Measurements from ENCODE around the gene KRT15.

The KRT15 gene

DNA sequence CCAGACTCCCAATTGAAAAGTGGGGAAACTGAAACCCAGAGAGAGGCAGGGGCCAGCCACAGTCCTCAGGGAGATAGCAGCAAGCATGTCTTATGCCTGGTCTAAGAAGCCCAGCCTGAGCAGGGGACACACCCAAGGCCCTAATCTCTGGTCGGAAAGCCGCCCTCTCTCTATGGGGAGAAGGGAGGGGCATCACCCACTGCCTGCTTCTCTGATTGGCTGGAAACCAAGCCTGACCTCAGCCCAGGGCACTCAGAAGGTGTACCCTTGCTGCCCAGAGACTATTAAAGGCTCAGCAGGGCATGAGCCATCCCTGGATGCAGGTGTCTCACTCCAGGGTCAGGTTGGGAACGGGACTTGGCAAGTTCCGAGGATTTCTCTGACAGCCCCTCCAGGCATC lies 7.6 kb downstream of the KRT15 start:
- no peak overlapping the region for H3K9ac ChIP-seq (ENCODE audit: low read length)
- H3K27me3 ChIP-seq (ENCODE audit: insufficient read depth, low read length) = no peaks in the 10 kb centered on the region
- no peak overlapping the region for H3K4me2 ChIP-seq (ENCODE audit: low read length)
- H3K4me1 ChIP-seq (ENCODE audit: insufficient read depth, low read length, severe bottlenecking) = no peaks in the 10 kb centered on the region
- H3F3A ChIP-seq (ENCODE audit: insufficient read depth, low read length) = no peaks in the 10 kb centered on the region
- no peaks in the 10 kb centered on the region for H3K36me3 ChIP-seq (ENCODE audit: insufficient read depth, low read length)
- H4K20me1 ChIP-seq (ENCODE audit: insufficient read depth, low read length) = no peaks in the 10 kb centered on the region
- H3K79me2 ChIP-seq (ENCODE audit: insufficient read depth, low read length) = no peaks in the 10 kb centered on the region
- H3K9me2 ChIP-seq (ENCODE audit: low read depth, low read length) = no peaks in the 10 kb centered on the region
- no peak overlapping the region for H2AFZ ChIP-seq (ENCODE audit: low read length)
- H3K4me3 ChIP-seq (ENCODE audit: low read depth, low read length, poor library complexity, severe bottlenecking) = no peak overlapping the region
- no peak overlapping the region for H3K27ac ChIP-seq (ENCODE audit: low read depth, low read length, poor library complexity, severe bottlenecking)
- no peaks in the 10 kb centered on the region for H3K9me3 ChIP-seq (ENCODE audit: low read length)
- TF ChIP-seq, protein P1, sequence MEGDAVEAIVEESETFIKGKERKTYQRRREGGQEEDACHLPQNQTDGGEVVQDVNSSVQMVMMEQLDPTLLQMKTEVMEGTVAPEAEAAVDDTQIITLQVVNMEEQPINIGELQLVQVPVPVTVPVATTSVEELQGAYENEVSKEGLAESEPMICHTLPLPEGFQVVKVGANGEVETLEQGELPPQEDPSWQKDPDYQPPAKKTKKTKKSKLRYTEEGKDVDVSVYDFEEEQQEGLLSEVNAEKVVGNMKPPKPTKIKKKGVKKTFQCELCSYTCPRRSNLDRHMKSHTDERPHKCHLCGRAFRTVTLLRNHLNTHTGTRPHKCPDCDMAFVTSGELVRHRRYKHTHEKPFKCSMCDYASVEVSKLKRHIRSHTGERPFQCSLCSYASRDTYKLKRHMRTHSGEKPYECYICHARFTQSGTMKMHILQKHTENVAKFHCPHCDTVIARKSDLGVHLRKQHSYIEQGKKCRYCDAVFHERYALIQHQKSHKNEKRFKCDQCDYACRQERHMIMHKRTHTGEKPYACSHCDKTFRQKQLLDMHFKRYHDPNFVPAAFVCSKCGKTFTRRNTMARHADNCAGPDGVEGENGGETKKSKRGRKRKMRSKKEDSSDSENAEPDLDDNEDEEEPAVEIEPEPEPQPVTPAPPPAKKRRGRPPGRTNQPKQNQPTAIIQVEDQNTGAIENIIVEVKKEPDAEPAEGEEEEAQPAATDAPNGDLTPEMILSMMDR (IDR thresholded peaks at IDR 0.05; ENCODE audit: low read length) = no peak
- no peak for TF ChIP-seq EZH2 (IDR thresholded peaks at IDR 0.05; ENCODE audit: borderline replicate concordance, low read length)

DNA sequence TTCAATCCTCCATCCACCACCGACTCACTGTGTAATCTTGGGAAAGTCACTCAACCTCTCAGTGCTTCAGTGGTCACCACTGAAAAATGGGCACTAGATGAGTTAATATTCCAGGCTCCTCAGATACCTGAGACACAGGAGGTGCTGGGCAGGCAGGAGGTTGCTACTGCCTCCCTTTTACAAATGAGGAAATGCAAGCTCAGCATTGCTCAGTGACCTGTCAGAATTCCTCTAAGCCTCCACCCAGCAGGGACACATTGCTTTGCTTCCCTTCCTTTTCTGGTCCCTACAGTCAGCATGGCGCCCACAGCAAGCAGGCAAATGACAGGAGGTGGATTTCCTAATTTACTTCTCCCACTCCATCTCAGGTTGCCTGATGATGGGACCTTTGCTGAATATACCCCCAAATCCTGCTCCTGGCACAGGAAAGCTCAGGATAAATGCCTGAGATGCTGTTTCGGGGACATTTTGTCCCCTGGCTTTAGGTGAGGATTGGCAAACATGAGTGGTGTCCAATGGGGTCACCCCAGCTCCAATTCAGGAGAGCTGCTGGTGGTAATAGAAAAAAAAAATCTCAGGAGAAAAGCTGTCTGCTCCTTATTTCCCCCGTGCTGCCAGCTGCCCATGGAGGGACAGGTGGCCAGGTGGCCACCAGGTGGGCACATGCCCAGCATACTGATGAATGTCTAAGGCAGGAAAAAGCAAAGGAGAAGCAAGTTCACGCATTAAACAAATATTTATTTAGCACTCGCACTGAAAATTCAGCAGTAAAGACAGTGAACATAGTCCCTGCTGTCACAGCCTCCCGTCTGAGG lies 8.2 kb downstream of the KRT15 start:
- H3K4me2 ChIP-seq (ENCODE audit: low read length) = no peak overlapping the region

DNA sequence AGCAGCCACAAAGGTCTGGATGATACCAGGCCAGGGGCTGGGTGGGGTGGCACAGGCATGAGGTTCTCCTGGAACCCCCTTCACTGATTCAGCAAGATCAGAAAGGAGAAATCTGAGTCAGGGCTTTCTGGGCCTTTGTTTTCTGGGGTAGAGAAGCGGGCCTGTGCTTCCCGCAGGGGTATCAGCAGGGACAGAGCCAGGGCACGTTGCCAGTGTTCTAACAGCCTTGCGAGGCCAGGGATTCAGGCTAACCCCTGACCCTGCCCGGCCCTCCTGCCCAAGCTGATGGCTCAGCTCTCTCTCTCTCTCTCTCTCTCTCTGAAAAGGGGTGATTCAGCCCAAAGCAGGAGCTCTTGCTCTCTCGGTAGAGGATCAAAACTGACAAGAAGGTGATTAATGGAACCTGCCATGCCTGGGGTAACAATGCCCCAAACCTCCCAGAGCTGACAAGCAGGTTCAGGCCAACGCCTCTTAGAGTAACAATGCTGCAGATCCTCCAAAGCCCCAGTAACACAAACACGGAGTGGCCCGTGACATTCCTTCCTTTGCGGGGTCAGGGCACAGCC lies 11.3 kb downstream of the KRT15 start:
- Histone ChIP-seq H3K27me3 (ENCODE audit: insufficient read depth, low read length) (no peaks in the 10 kb centered on the region), H3K79me2 (ENCODE audit: insufficient read depth, low read length) (no peaks in the 10 kb centered on the region), H3K36me3 (ENCODE audit: insufficient read depth, low read length) (no peaks in the 10 kb centered on the region), H3K27ac (ENCODE audit: low read depth, low read length, poor library complexity, severe bottlenecking) (no peak overlapping the region), H3K9ac (ENCODE audit: low read length) (no peak overlapping the region), H3K4me2 (ENCODE audit: low read length) (no peak overlapping the region), H3K4me1 (ENCODE audit: insufficient read depth, low read length, severe bottlenecking) (no peaks in the 10 kb centered on the region), H3K9me2 (ENCODE audit: low read depth, low read length) (no peaks in the 10 kb centered on the region), H2AFZ (ENCODE audit: low read length) (no peak overlapping the region), H3K4me3 (ENCODE audit: low read depth, low read length, poor library complexity, severe bottlenecking) (no peak overlapping the region), H4K20me1 (ENCODE audit: insufficient read depth, low read length) (no peaks in the 10 kb centered on the region), H3K9me3 (ENCODE audit: low read length) (no peaks in the 10 kb centered on the region), H3F3A (ENCODE audit: insufficient read depth, low read length) (no peaks in the 10 kb centered on the region)
- TF ChIP-seq, protein P1 (IDR thresholded peaks at IDR 0.05; ENCODE audit: low read length) = no peak
- TF ChIP-seq EZH2 (IDR thresholded peaks at IDR 0.05; ENCODE audit: borderline replicate concordance, low read length) = no peak

More for the DNA sequence above, 8.2 kb downstream of the KRT15 start:
- Histone ChIP-seq H3K79me2 (ENCODE audit: insufficient read depth, low read length) (no peaks in the 10 kb centered on the region), H2AFZ (ENCODE audit: low read length) (no peak overlapping the region), H3K27ac (ENCODE audit: low read depth, low read length, poor library complexity, severe bottlenecking) (no peak overlapping the region), H3K4me3 (ENCODE audit: low read depth, low read length, poor library complexity, severe bottlenecking) (no peak overlapping the region), H3K27me3 (ENCODE audit: insufficient read depth, low read length) (no peaks in the 10 kb centered on the region), H3K4me1 (ENCODE audit: insufficient read depth, low read length, severe bottlenecking) (no peaks in the 10 kb centered on the region), H4K20me1 (ENCODE audit: insufficient read depth, low read length) (no peaks in the 10 kb centered on the region), H3K9me2 (ENCODE audit: low read depth, low read length) (no peaks in the 10 kb centered on the region), H3K9ac (ENCODE audit: low read length) (no peak overlapping the region), H3K36me3 (ENCODE audit: insufficient read depth, low read length) (no peaks in the 10 kb centered on the region), H3K9me3 (ENCODE audit: low read length) (no peaks in the 10 kb centered on the region), H3F3A (ENCODE audit: insufficient read depth, low read length) (no peaks in the 10 kb centered on the region)
- TF ChIP-seq, protein P1 (IDR thresholded peaks at IDR 0.05; ENCODE audit: low read length) = no peak
- no peak for TF ChIP-seq EZH2 (IDR thresholded peaks at IDR 0.05; ENCODE audit: borderline replicate concordance, low read length)

All from OCI-LY1 (cell line).